GM21576 (cell line): ENCODE data around the gene C1QTNF6.
"Not testable (repeated sequence)": the region's sequence is repeated elsewhere in the genome, so short reads cannot be mapped to it uniquely, and the experiment has no call there.

Experiments used
- ATAC-seq: cut with Tn5 transposase; IDR thresholded peaks from one replicate; pipeline ENCODE4 v1.9.1; 2021; ENCODE audit warnings: mild to moderate bottlenecking, moderate library complexity; ENCODE audit not compliant: unreplicated experiment

C1QTNF6 gene

GRCh38 chr22:37208401-37209139 is 20.5 kb upstream of the C1QTNF6 start:
- ATAC-seq, result no peak

GRCh38 chr22:37207981-37208380 is 19.9 kb upstream of the C1QTNF6 start:
- no peak for ATAC-seq

- ATAC-seq, result no peak
Observed at GRCh38 chr22:37206841-37207821, 19.1 kb upstream of the C1QTNF6 start.

- ATAC-seq, result no peak
Observed at GRCh38 chr22:37206118-37206840, 18.2 kb upstream of the C1QTNF6 start.

- ATAC-seq, result no peak
Observed at GRCh38 chr22:37205046-37205445, 17.0 kb upstream of the C1QTNF6 start.

GRCh38 chr22:37204045-37204655 is 16.1 kb upstream of the C1QTNF6 start:
- ATAC-seq, result no peak

- no peak for ATAC-seq
Observed at GRCh38 chr22:37203354-37204044, 15.5 kb upstream of the C1QTNF6 start.

GRCh38 chr22:37202716-37203115 is 14.7 kb upstream of the C1QTNF6 start:
- no peak for ATAC-seq

- no peak for ATAC-seq
Observed at GRCh38 chr22:37202001-37202555, 14.0 kb upstream of the C1QTNF6 start.

GRCh38 chr22:37201443-37201820 is 13.4 kb upstream of the C1QTNF6 start:
- not testable (repeated sequence) for ATAC-seq

GRCh38 chr22:37199760-37200108 is 11.7 kb upstream of the C1QTNF6 start:
- ATAC-seq, result no peak

GRCh38 chr22:37199103-37199759 is 11.2 kb upstream of the C1QTNF6 start:
- peak; percentile 88 for ATAC-seq

- ATAC-seq, result no peak
Observed at GRCh38 chr22:37198258-37199102, 10.4 kb upstream of the C1QTNF6 start.

- ATAC-seq, result no peak
Observed at GRCh38 chr22:37197451-37198257, 9.6 kb upstream of the C1QTNF6 start.

GRCh38 chr22:37196539-37197450 is 8.7 kb upstream of the C1QTNF6 start:
- no peak for ATAC-seq

GRCh38 chr22:37195921-37196320 is 7.9 kb upstream of the C1QTNF6 start:
- ATAC-seq, result no peak

GRCh38 chr22:37194750-37195149 is 6.7 kb upstream of the C1QTNF6 start:
- no peak for ATAC-seq
